ENCODE measurements around the gene CRYM.
"Not testable (repeated sequence)": the region's sequence is repeated elsewhere in the genome, so short reads cannot be mapped to it uniquely, and the experiment has no call there.

The CRYM gene

GRCh38 chr16:21277045-21277926, 804 bp downstream of the CRYM start:
- DNase-seq: no peak

- DNase-seq: no peak
Observed at GRCh38 chr16:21276090-21276489, 2.0 kb downstream of the CRYM start.

GRCh38 chr16:21275529-21275928, 2.6 kb downstream of the CRYM start:
- no peak for DNase-seq

GRCh38 chr16:21274172-21274726, 3.8 kb downstream of the CRYM start:
- DNase-seq: no peak

GRCh38 chr16:21272763-21273162, 5.3 kb downstream of the CRYM start:
- not testable (repeated sequence) for DNase-seq

- DNase-seq: no peak
Observed at GRCh38 chr16:21272253-21272652, 5.8 kb downstream of the CRYM start.

- DNase-seq: no peak
Observed at GRCh38 chr16:21268236-21268635, 9.9 kb downstream of the CRYM start.

- no peak for DNase-seq
Observed at GRCh38 chr16:21267298-21267697, 10.8 kb downstream of the CRYM start.

- no peak for DNase-seq
Observed at GRCh38 chr16:21265104-21265837, 12.8 kb downstream of the CRYM start.

GRCh38 chr16:21264571-21265036, 13.5 kb downstream of the CRYM start:
- no peak for DNase-seq

GRCh38 chr16:21263640-21264570, 14.2 kb downstream of the CRYM start:
- no peak for DNase-seq

GRCh38 chr16:21262779-21263639, 15.1 kb downstream of the CRYM start:
- DNase-seq: no peak

- DNase-seq: no peak
Observed at GRCh38 chr16:21260870-21261791, 17.0 kb downstream of the CRYM start.

- no peak for DNase-seq
Observed at GRCh38 chr16:21257284-21257683, 20.8 kb downstream of the CRYM start.

- DNase-seq: no peak
Observed at GRCh38 chr16:21256636-21257035, 21.5 kb downstream of the CRYM start.

- DNase-seq: no peak
Observed at GRCh38 chr16:21253470-21253869, 24.6 kb downstream of the CRYM start.

GRCh38 chr16:21250072-21250923, 27.8 kb downstream of the CRYM start:
- no peak for DNase-seq

- DNase-seq: not testable (repeated sequence)
Observed at GRCh38 chr16:21248179-21248578, 29.9 kb downstream of the CRYM start.

- DNase-seq: no peak
Observed at GRCh38 chr16:21244518-21245215, 33.4 kb downstream of the CRYM start.

Data from right forelimb (tissue), 1 donor.